Trophoblast cell (in vitro differentiated cells and primary cell): ENCODE data around the gene AGTPBP1.

Source experiments
- DNase-seq, 2 donors: peaks; one replicate each; pipeline ENCODE4 v3.0.0-alpha.2; 2016
- H2AFZ ChIP-seq: 2 replicates; pipeline ENCODE4 v1.6.1; 2013; ENCODE audit warnings: low read length, moderate library complexity, mild to moderate bottlenecking; ENCODE audit not compliant: insufficient read depth, poor library complexity
- H2AK5ac ChIP-seq: 2 replicates; pipeline ENCODE4 v1.6.1; 2013; ENCODE audit warnings: mild to moderate bottlenecking, low read length
- H2BK120ac ChIP-seq: 2 replicates; pipeline ENCODE4 v1.6.1; 2013; ENCODE audit warnings: low read length, mild to moderate bottlenecking, moderate library complexity; ENCODE audit not compliant: insufficient read depth, poor library complexity
- H2BK12ac ChIP-seq: 2 replicates; pipeline ENCODE4 v1.6.1; 2013; ENCODE audit warnings: mild to moderate bottlenecking, low read length, moderate library complexity
- H2BK5ac ChIP-seq: 2 replicates; pipeline ENCODE4 v1.6.1; 2013; ENCODE audit warnings: low read length, low read depth, moderate library complexity, mild to moderate bottlenecking; ENCODE audit not compliant: poor library complexity
- H3K14ac ChIP-seq: 2 replicates; pipeline ENCODE4 v1.6.1; 2013; ENCODE audit warnings: mild to moderate bottlenecking, low read length
- H3K18ac ChIP-seq: 2 replicates; pipeline ENCODE4 v1.6.1; 2013; ENCODE audit warnings: mild to moderate bottlenecking, low read length
- H3K23ac ChIP-seq: 2 replicates; pipeline ENCODE4 v1.6.1; 2013; ENCODE audit warnings: low read length
- H3K27ac ChIP-seq: 2 replicates; pipeline ENCODE4 v1.5.1; 2013; ENCODE audit warnings: low read depth, mild to moderate bottlenecking, inconsistent platforms, low read length, moderate library complexity
- H3K27me3 ChIP-seq: 2 replicates; pipeline ENCODE4 v1.6.1; 2013; ENCODE audit warnings: inconsistent platforms, mild to moderate bottlenecking, low read length, moderate library complexity; ENCODE audit not compliant: insufficient read depth
- H3K36me3 ChIP-seq, 2 experiments: 1 replicate in 1 of 2; 2 replicates in 1 of 2; pipeline ENCODE4 v1.6.1; 2013; ENCODE audit warnings: low read length in 2 of 2, mild to moderate bottlenecking in 2 of 2, moderate library complexity in 1 of 2; ENCODE audit not compliant: insufficient read depth in 2 of 2, control insufficient read depth in 1 of 2
- H3K4ac ChIP-seq: 2 replicates; pipeline ENCODE4 v1.6.1; 2013; ENCODE audit warnings: low read depth, mild to moderate bottlenecking, low read length, moderate library complexity
- H3K4me1 ChIP-seq, 2 experiments: 1 replicate in 1 of 2; 2 replicates in 1 of 2; pipeline ENCODE4 v1.6.1; 2013; ENCODE audit warnings: low read length in 2 of 2, mild to moderate bottlenecking in 2 of 2, moderate library complexity in 1 of 2; ENCODE audit not compliant: insufficient read depth in 2 of 2, control insufficient read depth in 1 of 2
- H3K4me2 ChIP-seq: 2 replicates; pipeline ENCODE4 v1.6.1; 2013; ENCODE audit warnings: inconsistent platforms, mild to moderate bottlenecking, low read length, moderate library complexity
- H3K4me3 ChIP-seq: 2 replicates; pipeline ENCODE4 v1.5.1; 2013; ENCODE audit warnings: mild to moderate bottlenecking, low read depth, low read length, inconsistent platforms
- H3K79me1 ChIP-seq: one replicate; pipeline ENCODE4 v1.6.1; 2013; ENCODE audit warnings: low read length
- H3K79me2 ChIP-seq: 2 replicates; pipeline ENCODE4 v1.6.1; 2013; ENCODE audit warnings: low read length, mild to moderate bottlenecking; ENCODE audit not compliant: control insufficient read depth, insufficient read depth, poor library complexity
- H3K9ac ChIP-seq: 2 replicates; pipeline ENCODE4 v1.6.1; 2013; ENCODE audit warnings: mild to moderate bottlenecking, low read length
- H3K9me3 ChIP-seq: 2 replicates; pipeline ENCODE4 v1.6.1; 2013; ENCODE audit warnings: low read depth, mild to moderate bottlenecking, control low read depth, inconsistent platforms, low read length; ENCODE audit not compliant: insufficient read depth
- H4K12ac ChIP-seq: 2 replicates; pipeline ENCODE4 v1.6.1; 2013; ENCODE audit warnings: low read depth, mild to moderate bottlenecking, low read length, moderate library complexity
- H4K8ac ChIP-seq: 2 replicates; pipeline ENCODE4 v1.6.1; 2013; ENCODE audit warnings: low read depth, mild to moderate bottlenecking, low read length, moderate library complexity
- H4K91ac ChIP-seq: one replicate; pipeline ENCODE4 v1.6.1; 2013; ENCODE audit warnings: low read depth, mild to moderate bottlenecking, low read length, moderate library complexity
- WGBS: extraction: QIAGEN DNeasy Blood & Tissue Kit; methylation state at CpG from one replicate; pipeline ENCODE4 v1.1.7; 2013; ENCODE audit warnings: missing lambda C conversion rate; ENCODE audit not compliant: insufficient read length, insufficient coverage; ENCODE audit errors: extremely low coverage; 5-methylcytosine and 5-hydroxymethylcytosine counted together

The AGTPBP1 gene

GRCh38 chr9:85514256-85514655 lies 227.5 kb downstream of the AGTPBP1 start:
- no peaks in the 10 kb centered on the region for H3K27me3 ChIP-seq
- no CpG with 5 or more reads among the region's 8 CpGs for WGBS
- no peak overlapping the region for H2BK12ac ChIP-seq
- H2BK5ac ChIP-seq, result no peak overlapping the region
- H4K12ac ChIP-seq, result no peak overlapping the region
- H4K8ac ChIP-seq, result no peak overlapping the region
- no peak overlapping the region for H2BK120ac ChIP-seq
- H3K36me3 ChIP-seq, result no peaks in the 10 kb centered on the region
- no peak overlapping the region for H3K4me2 ChIP-seq
- DNase-seq, result peak; percentile 41 to 51
- no peak overlapping the region for H3K14ac ChIP-seq
- H3K4ac ChIP-seq, result no peak overlapping the region
- no peak overlapping the region for H3K18ac ChIP-seq
- no peaks in the 10 kb centered on the region for H3K9me3 ChIP-seq
- peaks cover 2 to 10% of the 10 kb centered on the region in 2 experiments for H3K4me1 ChIP-seq
- no peak overlapping the region for H2AK5ac ChIP-seq
- H3K79me1 ChIP-seq, result no peaks in the 10 kb centered on the region
- no peaks in the 10 kb centered on the region for H3K79me2 ChIP-seq
- H3K27ac ChIP-seq, result no peak overlapping the region
- H2AFZ ChIP-seq, result no peak overlapping the region
- no peak overlapping the region for H4K91ac ChIP-seq
- H3K23ac ChIP-seq, result no peak overlapping the region
- no peak overlapping the region for H3K4me3 ChIP-seq
- no peak overlapping the region for H3K9ac ChIP-seq

- H2AK5ac ChIP-seq, result no peak overlapping the region
- no peak overlapping the region for H4K12ac ChIP-seq
- H3K23ac ChIP-seq, result no peak overlapping the region
- H3K18ac ChIP-seq, result no peak overlapping the region
- H2BK5ac ChIP-seq, result no peak overlapping the region
- no peak overlapping the region for H4K8ac ChIP-seq
- H3K4ac ChIP-seq, result no peak overlapping the region
- H3K9ac ChIP-seq, result no peak overlapping the region
- no peak overlapping the region for H3K4me3 ChIP-seq
- H3K79me1 ChIP-seq, result no peaks in the 10 kb centered on the region
- H3K27ac ChIP-seq, result no peak overlapping the region
- no peak for DNase-seq
- H3K4me2 ChIP-seq, result no peak overlapping the region
- peaks cover 2% of the 10 kb centered on the region for H3K9me3 ChIP-seq
- H2AFZ ChIP-seq, result no peak overlapping the region
- H3K4me1 ChIP-seq, result peaks cover 2 to 10% of the 10 kb centered on the region in 2 experiments
- H3K79me2 ChIP-seq, result no peaks in the 10 kb centered on the region
- no peak overlapping the region for H4K91ac ChIP-seq
- H3K14ac ChIP-seq, result no peak overlapping the region
- H3K36me3 ChIP-seq, result no peaks in the 10 kb centered on the region
- no peaks in the 10 kb centered on the region for H3K27me3 ChIP-seq
- no peak overlapping the region for H2BK120ac ChIP-seq
- H2BK12ac ChIP-seq, result no peak overlapping the region
These were observed 230.0 kb downstream of the AGTPBP1 start for GRCh38 chr9:85511746-85512145.

DNA sequence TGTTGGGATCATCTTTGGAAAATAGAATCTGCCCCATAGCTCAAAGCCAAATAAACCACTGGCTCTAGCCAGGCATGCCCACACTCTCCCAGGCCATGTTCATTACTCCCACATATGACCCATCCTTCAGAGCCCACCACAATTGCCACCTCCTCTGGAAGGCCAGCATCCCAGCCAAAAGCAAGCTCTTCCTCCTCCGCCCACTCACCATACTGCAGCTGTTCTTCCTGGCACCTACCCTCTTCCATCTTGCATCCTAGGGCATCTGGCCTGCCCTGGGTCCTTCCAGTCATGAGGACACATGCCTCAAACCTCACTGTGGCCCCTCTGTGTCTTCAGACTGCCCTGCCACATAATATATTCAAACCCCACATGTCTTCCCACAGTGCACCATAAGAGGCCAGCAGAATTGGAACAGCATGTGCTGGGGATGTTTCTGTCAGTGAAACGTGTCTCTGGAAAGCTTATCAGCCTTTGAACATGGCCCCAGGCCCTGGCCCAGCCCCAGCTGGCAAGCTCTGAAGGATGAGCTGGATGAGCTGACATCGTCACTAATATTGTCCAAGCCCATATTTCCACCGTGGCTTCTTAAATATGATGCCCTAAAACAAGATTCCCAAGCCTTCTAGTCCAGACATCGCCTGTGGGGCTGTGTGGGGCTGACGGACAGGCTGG lies 230.8 kb downstream of the AGTPBP1 start:
- Histone ChIP-seq H3K4me3 (no peak overlapping the region), H2BK5ac (no peak overlapping the region), H4K12ac (no peak overlapping the region), H2BK120ac (no peak overlapping the region), H2AK5ac (no peak overlapping the region), H2BK12ac (no peak overlapping the region), H3K4me2 (no peak overlapping the region), H3K79me1 (no peaks in the 10 kb centered on the region), H4K8ac (no peak overlapping the region), H3K23ac (no peak overlapping the region), H3K9ac (no peak overlapping the region), H3K9me3 (peaks cover 2% of the 10 kb centered on the region), H2AFZ (no peak overlapping the region), H3K27ac (no peak overlapping the region), H3K18ac (no peak overlapping the region), H3K36me3 (no peaks in the 10 kb centered on the region), H3K14ac (no peak overlapping the region), H3K4ac (no peak overlapping the region), H4K91ac (no peak overlapping the region), H3K4me1 (peaks cover 2 to 10% of the 10 kb centered on the region in 2 experiments), H3K27me3 (no peaks in the 10 kb centered on the region), H3K79me2 (no peaks in the 10 kb centered on the region)
- no CpG with 5 or more reads among the region's 6 CpGs for WGBS
- peak; percentile 77 to 80 for DNase-seq

GRCh38 chr9:85508616-85509015 lies 233.1 kb downstream of the AGTPBP1 start:
- WGBS, result no CpG with 5 or more reads among the region's 4 CpGs
- no peak overlapping the region for H4K12ac ChIP-seq
- no peak overlapping the region for H2BK12ac ChIP-seq
- peak in 1 of 2 donors; percentile 14 for DNase-seq
- H3K36me3 ChIP-seq, result no peaks in the 10 kb centered on the region
- H3K79me1 ChIP-seq, result no peaks in the 10 kb centered on the region
- H3K18ac ChIP-seq, result no peak overlapping the region
- no peak overlapping the region for H2AFZ ChIP-seq
- no peak overlapping the region for H3K14ac ChIP-seq
- peaks cover 2% of the 10 kb centered on the region for H3K9me3 ChIP-seq
- H2AK5ac ChIP-seq, result no peak overlapping the region
- H4K91ac ChIP-seq, result no peak overlapping the region
- H3K23ac ChIP-seq, result no peak overlapping the region
- no peak overlapping the region for H3K27ac ChIP-seq
- peaks cover 2 to 10% of the 10 kb centered on the region in 2 experiments for H3K4me1 ChIP-seq
- no peak overlapping the region for H3K9ac ChIP-seq
- no peak overlapping the region for H2BK5ac ChIP-seq
- no peak overlapping the region for H3K4me2 ChIP-seq
- no peak overlapping the region for H3K4me3 ChIP-seq
- H3K79me2 ChIP-seq, result no peaks in the 10 kb centered on the region
- H3K4ac ChIP-seq, result no peak overlapping the region
- no peaks in the 10 kb centered on the region for H3K27me3 ChIP-seq
- H2BK120ac ChIP-seq, result no peak overlapping the region
- no peak overlapping the region for H4K8ac ChIP-seq
